A673 (cell line): ENCODE data around the gene JPT1. TPM values are rescaled to one million over a fixed set of nuclear protein-coding genes. Genes with fewer than 3 reads are reported as not detected.
"Not testable (repeated sequence)": the region's sequence is repeated elsewhere in the genome, so short reads cannot be mapped to it uniquely, and the experiment has no call there.

Source experiments
- BruUV-seq: library from RNA; stranded (reverse); fragments of 400-500 nt; replicated peaks from 2 replicates; lab custom pipeline; 2021; lab: Mats Ljungman, UMichigan
- CTCF ChIA-PET: fragments of 300-600 bp; sonication (Branson Sonifier 250); formaldehyde crosslinking; loops from one replicate; lab custom pipeline; 2022; ENCODE audit warnings: antibody characterized with exemption; lab: Charles Lee
- POLR2A ChIA-PET: fragments of 300-600 bp; sonication (Branson Sonifier 250); formaldehyde crosslinking; loops from one replicate; lab custom pipeline; 2022; ENCODE audit warnings: antibody characterized with exemption; ENCODE audit not compliant: low non-redundant PET; lab: Charles Lee
- DNase-seq: peaks from one replicate; pipeline ENCODE4 v3.0.0-alpha.2; 2015; ENCODE audit warnings: low spot score
- H3K27ac ChIP-seq: fragments of 200-600 bp; sonication (generic); 2 replicates; pipeline ENCODE4 v1.5.1; 2016; ENCODE audit warnings: mixed run types, low read depth, mild to moderate bottlenecking, mixed read lengths, antibody characterized with exemption, low read length; ENCODE audit not compliant: poor library complexity, severe bottlenecking
- H3K27me3 ChIP-seq: fragments of 200-600 bp; sonication (generic); replicated peaks from 2 replicates; pipeline ENCODE4 v1.6.1; 2017; ENCODE audit warnings: mixed run types, low read depth, mild to moderate bottlenecking, mixed read lengths, antibody characterized with exemption, low read length; ENCODE audit not compliant: insufficient read depth, poor library complexity
- H3K36me3 ChIP-seq: fragments of 200-600 bp; sonication (generic); 2 replicates; pipeline ENCODE4 v1.6.1; 2016; ENCODE audit warnings: mixed run types, mild to moderate bottlenecking, mixed read lengths, antibody characterized with exemption, low read length; ENCODE audit not compliant: insufficient read depth, poor library complexity, severe bottlenecking
- H3K4me1 ChIP-seq: fragments of 200-600 bp; sonication (generic); 2 replicates; pipeline ENCODE4 v1.6.1; 2017; ENCODE audit warnings: mixed run types, mild to moderate bottlenecking, mixed read lengths, antibody characterized with exemption, low read length; ENCODE audit not compliant: insufficient read depth, poor library complexity, severe bottlenecking
- H3K4me3 ChIP-seq: fragments of 200-600 bp; sonication (generic); 2 replicates; pipeline ENCODE4 v1.5.1; 2016; ENCODE audit warnings: low read depth, mixed run types, mild to moderate bottlenecking, mixed read lengths, low read length; ENCODE audit not compliant: poor library complexity, severe bottlenecking
- H3K9me3 ChIP-seq: fragments of 200-600 bp; sonication (generic); 2 replicates; pipeline ENCODE4 v1.6.1; 2016; ENCODE audit warnings: mixed run types, low read depth, mild to moderate bottlenecking, mixed read lengths, antibody characterized with exemption, low read length; ENCODE audit not compliant: poor library complexity, severe bottlenecking
- CTCF ChIP-seq: fragments of 300-800, 200-600 bp; sonication (generic); conservative IDR thresholded peaks from 2 replicates; pipeline ENCODE4 v1.5.1; 2017; ENCODE audit warnings: low read depth, mild to moderate bottlenecking, antibody characterized with exemption, low read length, moderate library complexity, mixed read lengths
- EZH2 ChIP-seq: fragments of 200-600 bp; sonication (generic); IDR thresholded peaks from 2 replicates; pipeline ENCODE4 v1.6.1; 2017; ENCODE audit warnings: borderline replicate concordance, low read depth, mild to moderate bottlenecking, mixed read lengths, antibody characterized with exemption, low read length; ENCODE audit not compliant: poor library complexity, severe bottlenecking
- intact Hi-C: fragments of 100-400 bp; cut with micrococcal nuclease; formaldehyde crosslinking; loops from one replicate; pipeline ENCODE4 v1.10.0; 2022; ENCODE audit not compliant: unreplicated experiment
- total RNA-seq: library from RNA; stranded (reverse); gene quantifications from 2 replicates; pipeline ENCODE4 v1.2.3, GENCODE V29; 2021

JPT1 gene
- total RNA-seq, 1 experiment from 2014 or later: 526 TPM

- no peaks in the 10 kb centered on the region for H3K27me3 ChIP-seq
- ChIA-PET POLR2A (no interaction called here), CTCF (no interaction called here)
- H3K4me3 ChIP-seq: no peak overlapping the region
- H3K36me3 ChIP-seq: peaks cover 9% of the 10 kb centered on the region
- no peak overlapping the region for H3K27ac ChIP-seq
- intact Hi-C loops: no loop called here
- H3K4me1 ChIP-seq: peaks cover 12% of the 10 kb centered on the region
- no TSS peak for BruUV-seq
- TF ChIP-seq CTCF (no peak), EZH2 (no peak)
- no peaks in the 10 kb centered on the region for H3K9me3 ChIP-seq
- DNase-seq: no peak
Observed at GRCh38 chr17:75128694-75129505, 25.4 kb downstream of the JPT1 start.

- H3K4me3 ChIP-seq, H3K9me3 ChIP-seq, H3K27me3 ChIP-seq, POLR2A ChIA-PET, intact Hi-C loops, BruUV-seq, H3K36me3 ChIP-seq, DNase-seq, H3K27ac ChIP-seq: not testable (repeated sequence)
- CTCF ChIA-PET: interaction anchor here (0.7 to 0.8 kb wide), 2 partner anchors 14 to 165 kb away, joined by 3 read pairs; no protein-coding TSS in a partner anchor
- peaks cover 12% of the 10 kb centered on the region for H3K4me1 ChIP-seq
Observed at GRCh38 chr17:75127936-75128335, 26.4 kb downstream of the JPT1 start.

- Histone ChIP-seq H3K36me3 (peaks cover 9% of the 10 kb centered on the region), H3K4me3 (no peak overlapping the region), H3K27me3 (no peaks in the 10 kb centered on the region), H3K27ac (no peak overlapping the region), H3K4me1 (peaks cover 11% of the 10 kb centered on the region), H3K9me3 (no peaks in the 10 kb centered on the region)
- TF ChIP-seq EZH2 (no peak), CTCF (no peak)
- ChIA-PET POLR2A (interaction anchor here (0.6 kb wide), 1 partner anchor 120 kb away, joined by 3 read pairs; no protein-coding TSS in a partner anchor), CTCF (no interaction called here)
- DNase-seq: no peak
- intact Hi-C loops: no loop called here
- no TSS peak for BruUV-seq
Observed at GRCh38 chr17:75126954-75127353, 27.4 kb downstream of the JPT1 start.
